ENCODE results near the gene ASCL5.

DNA sequence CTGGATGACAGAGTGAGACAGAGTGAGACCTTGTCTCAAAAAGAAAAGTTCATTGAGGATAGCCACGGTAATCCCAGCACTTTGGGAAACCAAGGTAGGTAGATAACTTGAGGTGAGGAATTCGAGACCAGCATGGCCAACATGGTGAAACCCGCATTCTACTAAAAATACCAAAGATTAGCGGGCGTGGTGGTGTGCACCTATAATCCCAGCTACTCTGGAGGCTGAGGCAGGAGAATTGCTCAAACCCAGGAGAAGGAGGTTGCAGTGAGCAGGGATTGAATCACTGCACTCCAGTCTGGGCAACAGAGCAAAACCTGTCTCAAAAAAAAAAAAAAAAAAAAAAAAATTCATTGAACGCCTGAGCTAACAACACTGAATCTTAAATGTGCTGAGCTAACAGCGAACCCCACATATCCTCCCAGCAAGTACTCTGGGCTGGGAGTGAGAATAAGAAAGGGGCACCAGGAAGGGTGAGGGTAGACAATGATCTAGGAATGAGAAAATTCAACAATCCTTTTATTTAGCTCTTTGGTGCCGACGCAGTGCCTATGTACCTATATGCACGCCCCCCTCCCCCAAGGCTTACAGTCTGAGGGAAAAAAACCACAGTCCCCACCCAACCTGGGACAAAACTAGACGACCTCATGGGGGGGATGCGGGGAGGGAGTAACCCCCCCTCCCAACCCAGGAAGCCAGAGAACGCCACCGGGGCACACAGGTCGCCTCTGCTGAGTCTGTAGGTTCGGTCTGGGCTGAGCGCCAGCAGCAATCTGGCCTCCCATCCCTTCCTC, 13.3 kb downstream of the ASCL5 start:
- no peak for TF ChIP-seq YY1 (IDR thresholded peaks at IDR 0.05; ENCODE audit: insufficient read depth, insufficient read length)
- TF ChIP-seq ZNF274 (IDR thresholded peaks at IDR 0.05; ENCODE audit: low read depth, low read length), result no peak
